Measurements from ENCODE around the gene PTPN21. TPM values are rescaled to one million over a fixed set of nuclear protein-coding genes. Genes with fewer than 3 reads are reported as not detected.

PTPN21 gene
- total RNA-seq, 1 donor from 2014 or later = 14.7 TPM

- no peak for DNase-seq (ENCODE audit: extremely low read depth, low read depth, low spot score)
Observed at GRCh38 chr14:88507208-88507607, 47.6 kb downstream of the PTPN21 start.

DNA sequence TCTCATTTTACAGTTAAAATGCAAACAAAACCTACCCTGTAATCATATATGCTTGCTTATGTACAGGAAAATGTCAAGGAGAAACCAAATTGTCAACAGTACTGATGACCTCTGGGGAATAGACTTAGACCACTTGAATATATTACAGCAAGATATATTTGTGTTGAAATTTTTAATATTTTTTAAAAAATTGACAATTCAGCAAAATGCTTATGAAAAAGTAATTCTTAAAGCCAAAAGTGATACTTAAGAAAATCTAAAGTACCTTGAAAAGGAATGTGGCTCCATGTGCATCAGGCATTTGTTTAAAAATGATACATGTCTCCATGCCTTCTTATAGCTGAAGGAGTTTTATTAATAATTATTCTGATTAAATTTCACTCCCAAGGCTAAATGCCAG lies 49.2 kb downstream of the PTPN21 start:
- DNase-seq (ENCODE audit: extremely low read depth, low read depth, low spot score) = no peak

GRCh38 chr14:88504602-88505001 lies 50.2 kb downstream of the PTPN21 start:
- no peak for DNase-seq (ENCODE audit: extremely low read depth, low read depth, low spot score)

GRCh38 chr14:88503754-88504406 lies 50.9 kb downstream of the PTPN21 start:
- no peak for DNase-seq (ENCODE audit: extremely low read depth, low read depth, low spot score)

DNA sequence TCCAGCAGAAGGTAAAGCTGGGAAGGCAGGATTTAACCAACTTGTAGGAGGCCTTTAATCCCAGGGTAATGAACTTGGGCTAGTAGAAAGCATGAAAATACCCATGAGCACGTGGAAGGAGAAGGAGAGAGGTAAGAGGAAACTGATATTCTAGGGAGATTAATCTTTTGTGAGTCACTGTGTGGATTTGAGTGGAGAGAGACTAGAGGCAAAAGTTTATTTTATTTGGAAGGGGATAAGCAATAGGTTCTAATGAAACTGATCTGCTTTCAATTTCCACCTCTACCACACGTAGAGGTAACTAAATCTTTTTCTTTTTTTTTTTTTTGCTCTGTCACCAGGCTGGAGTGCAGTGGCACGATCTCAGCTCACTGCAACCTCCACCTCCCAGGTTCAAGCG lies 52.1 kb downstream of the PTPN21 start:
- DNase-seq (ENCODE audit: extremely low read depth, low read depth, low spot score) = no peak

GRCh38 chr14:88500611-88501010 lies 54.2 kb downstream of the PTPN21 start:
- DNase-seq (ENCODE audit: extremely low read depth, low read depth, low spot score) = no peak

DNA sequence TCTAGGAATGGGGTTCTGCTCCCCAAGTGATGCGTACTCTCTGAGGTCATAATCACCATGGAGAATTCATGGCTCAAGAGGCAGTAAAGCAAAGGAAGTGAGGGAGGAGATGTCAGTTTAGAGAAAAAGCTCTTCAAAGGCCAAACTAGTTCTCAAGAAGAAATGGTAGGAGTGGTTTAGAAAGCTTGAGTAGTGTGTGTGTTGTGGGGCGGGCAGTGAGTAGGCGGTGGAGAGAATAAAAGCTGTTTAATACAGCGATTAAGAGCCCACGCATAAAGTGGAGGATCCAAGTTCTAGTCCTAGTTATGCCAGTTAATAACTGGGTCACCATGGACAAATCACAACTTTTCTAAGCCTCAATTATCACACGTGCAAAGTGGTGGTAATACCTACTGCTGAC lies 55.6 kb downstream of the PTPN21 start:
- no peak for DNase-seq (ENCODE audit: extremely low read depth, low read depth, low spot score)

DNA sequence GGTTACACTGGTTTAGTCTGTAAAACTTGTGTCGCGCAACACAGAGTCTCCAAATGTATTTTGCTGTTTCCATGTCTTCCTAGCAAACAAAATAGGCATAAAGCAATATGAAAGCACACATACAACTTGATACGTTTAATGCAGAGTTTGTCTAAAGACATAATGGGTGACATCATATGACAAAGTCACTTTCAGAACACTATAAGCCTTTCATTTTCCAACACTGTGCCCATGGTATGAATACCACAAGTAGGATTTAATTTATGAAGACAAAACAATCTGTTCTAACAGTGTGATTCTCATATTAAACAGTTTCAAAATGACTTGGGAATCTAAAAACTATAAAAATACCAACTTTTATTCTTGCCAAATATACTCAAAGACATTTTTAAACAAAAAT lies 58.4 kb downstream of the PTPN21 start:
- no peak for DNase-seq (ENCODE audit: extremely low read depth, low read depth, low spot score)

GRCh38 chr14:88493392-88494185 lies 61.2 kb downstream of the PTPN21 start:
- no peak for DNase-seq (ENCODE audit: extremely low read depth, low read depth, low spot score)

- peak; percentile 47 for DNase-seq (ENCODE audit: extremely low read depth, low read depth, low spot score)
Observed at GRCh38 chr14:88492272-88493089, 62.3 kb downstream of the PTPN21 start.

- DNase-seq (ENCODE audit: extremely low read depth, low read depth, low spot score) = no peak
Observed at GRCh38 chr14:88490168-88490567, 64.6 kb downstream of the PTPN21 start.

DNA sequence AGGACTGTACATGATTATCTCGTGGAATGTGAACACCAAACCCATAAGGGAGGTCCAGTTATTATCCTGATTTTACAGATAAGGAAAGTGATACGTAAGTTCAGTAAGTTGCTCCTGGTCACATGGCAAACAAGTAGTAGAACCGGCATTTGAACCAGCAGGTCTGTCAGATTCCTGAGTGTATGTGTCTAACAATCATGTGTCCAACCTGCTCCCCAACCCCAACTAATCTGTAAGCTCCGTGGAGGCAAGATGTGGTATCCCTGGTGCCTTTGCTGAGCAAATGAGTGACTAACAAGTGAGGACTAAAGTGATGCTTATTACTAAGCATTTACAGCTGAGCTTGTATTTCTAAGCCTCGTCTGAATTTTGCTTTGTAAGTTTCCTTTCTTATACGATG lies 65.9 kb downstream of the PTPN21 start:
- DNase-seq (ENCODE audit: extremely low read depth, low read depth, low spot score) = no peak

GRCh38 chr14:88488081-88488480 lies 66.7 kb downstream of the PTPN21 start:
- DNase-seq (ENCODE audit: extremely low read depth, low read depth, low spot score) = no peak

- DNase-seq (ENCODE audit: extremely low read depth, low read depth, low spot score) = no peak
Observed at GRCh38 chr14:88482524-88482923, 72.3 kb downstream of the PTPN21 start.

GRCh38 chr14:88481794-88482193 lies 73.0 kb downstream of the PTPN21 start:
- DNase-seq (ENCODE audit: extremely low read depth, low read depth, low spot score) = no peak

- no peak for DNase-seq (ENCODE audit: extremely low read depth, low read depth, low spot score)
Observed at GRCh38 chr14:88481059-88481458, 73.7 kb downstream of the PTPN21 start.

DNA sequence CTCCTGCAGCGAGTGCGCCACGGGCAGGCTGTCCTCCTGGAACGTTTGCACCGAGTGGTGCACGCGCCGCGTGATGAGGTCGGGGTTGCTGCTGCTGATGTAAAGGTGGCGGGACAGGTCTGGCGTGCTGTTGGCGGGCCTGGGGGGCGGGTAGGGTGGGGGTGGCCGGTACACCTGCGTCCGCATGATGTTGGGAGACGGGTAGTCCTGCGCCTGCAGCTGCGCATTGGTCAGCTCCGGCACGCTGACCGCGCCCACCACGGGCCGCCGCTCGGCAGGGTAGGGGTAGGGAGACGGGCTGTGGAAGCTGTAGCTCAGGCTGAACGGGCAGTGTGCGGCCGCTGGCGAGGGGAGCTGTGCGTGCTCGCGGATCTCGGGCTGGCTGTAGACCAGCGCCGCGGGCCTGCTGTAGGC lies 75.2 kb downstream of the PTPN21 start:
- DNase-seq (ENCODE audit: extremely low read depth, low read depth, low spot score) = no peak

DNA sequence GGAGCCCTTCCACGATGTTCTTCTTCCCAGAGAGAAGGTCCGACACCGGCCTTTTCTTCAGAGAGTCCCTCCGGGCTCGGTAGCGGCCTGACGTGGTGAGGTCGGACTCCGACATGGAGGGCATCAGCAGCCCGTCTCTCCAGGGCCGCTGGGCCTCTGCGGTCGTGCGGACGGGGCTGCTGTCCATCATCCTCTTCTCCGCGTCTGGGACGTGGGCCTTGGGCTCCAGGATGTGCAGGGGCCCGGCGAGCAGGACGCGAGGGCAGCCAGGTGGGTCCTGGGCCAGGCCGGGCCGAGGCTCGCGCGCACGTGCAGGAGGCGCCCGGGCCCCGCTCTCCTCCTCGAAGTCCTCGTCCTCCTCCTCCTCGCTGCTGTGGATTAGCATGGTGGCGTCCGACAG lies 75.9 kb downstream of the PTPN21 start:
- no peak for DNase-seq (ENCODE audit: extremely low read depth, low read depth, low spot score)

DNA sequence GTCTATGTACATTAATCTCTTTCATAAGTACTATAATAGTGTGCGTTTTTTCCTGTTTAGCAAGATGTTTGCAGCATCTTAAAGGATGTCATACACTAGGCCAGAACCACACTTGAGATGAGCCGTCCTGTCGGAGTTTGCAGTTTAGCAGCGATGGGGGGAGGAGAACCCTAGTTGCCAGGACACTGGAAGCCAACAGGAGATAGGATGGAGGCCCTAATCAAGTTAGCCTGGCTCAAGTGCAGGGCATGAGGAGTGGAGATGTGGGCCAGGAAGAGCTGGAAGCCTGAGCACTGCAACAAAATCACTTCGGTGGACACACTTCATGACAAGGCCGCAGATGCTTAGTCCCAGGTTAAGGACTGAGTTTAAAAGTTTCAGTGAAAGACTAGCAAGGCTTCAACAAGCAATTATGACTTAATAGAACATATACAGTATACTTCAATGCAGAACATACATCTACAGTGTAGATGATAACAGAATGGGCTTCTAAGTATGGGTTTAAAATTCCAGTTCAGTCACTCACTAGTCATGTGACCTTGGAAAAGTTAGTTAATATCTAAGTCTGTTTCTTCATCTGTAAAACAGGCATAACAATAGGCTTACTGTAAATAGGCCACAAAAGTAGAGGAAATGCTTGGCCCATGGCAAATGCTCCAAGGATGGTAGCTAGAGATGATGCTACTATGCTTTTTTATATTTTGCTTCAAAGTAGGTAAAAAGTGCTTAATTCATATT lies 77.1 kb downstream of the PTPN21 start:
- DNase-seq (ENCODE audit: extremely low read depth, low read depth, low spot score) = no peak

GRCh38 chr14:88476825-88477224 lies 78.0 kb downstream of the PTPN21 start:
- DNase-seq (ENCODE audit: extremely low read depth, low read depth, low spot score) = no peak

GRCh38 chr14:88476214-88476774 lies 78.5 kb downstream of the PTPN21 start:
- DNase-seq (ENCODE audit: extremely low read depth, low read depth, low spot score) = no peak

Measured in glomerular endothelial cell (primary cell).